Dendritic cell treated with granulocyte-macrophage colony-stimulating factor and Interleukin-4, amounts not matched to agents 40 ng/mL and 50 ng/mL, for 4 days (primary cell): ENCODE measurements around the gene CEP162.

Experiments
- H3K27ac Mint-ChIP-seq: one replicate; pipeline ENCODE4 v1.8.0; 2022; ENCODE audit warnings: mild to moderate bottlenecking, mixed read lengths
- H3K27me3 Mint-ChIP-seq: one replicate; pipeline ENCODE4 v1.8.0; 2022; ENCODE audit warnings: mild to moderate bottlenecking, mixed read lengths
- H3K36me3 Mint-ChIP-seq: one replicate; pipeline ENCODE4 v1.8.0; 2022; ENCODE audit warnings: low read depth, mixed read lengths
- H3K4me1 Mint-ChIP-seq: one replicate; pipeline ENCODE4 v1.8.0; 2022; ENCODE audit warnings: low read depth, mixed read lengths
- H3K4me3 Mint-ChIP-seq: one replicate; pipeline ENCODE4 v1.8.0; 2022; ENCODE audit warnings: mild to moderate bottlenecking, moderate library complexity, mixed read lengths
- H3K9me3 Mint-ChIP-seq: one replicate; pipeline ENCODE4 v1.8.0; 2022; ENCODE audit warnings: mixed read lengths
- intact Hi-C: fragments of 100-400 bp; cut with micrococcal nuclease; formaldehyde crosslinking; loops from one replicate; pipeline ENCODE4 v1.15.0; 2022

The CEP162 gene

GRCh38 chr6:84081222-84081621 is 146.2 kb downstream of the CEP162 start:
- no peak overlapping the region for H3K27ac Mint-ChIP-seq
- no peaks in the 10 kb centered on the region for H3K9me3 Mint-ChIP-seq
- H3K4me3 Mint-ChIP-seq: no peak overlapping the region

GRCh38 chr6:84078335-84078734 is 149.1 kb downstream of the CEP162 start:
- intact Hi-C loops: no loop called here
- Mint-ChIP-seq H3K27me3 (peaks cover 2% of the 10 kb centered on the region), H3K27ac (no peak overlapping the region), H3K4me1 (no peaks in the 10 kb centered on the region), H3K9me3 (peaks cover 2% of the 10 kb centered on the region), H3K4me3 (no peak overlapping the region), H3K36me3 (no peaks in the 10 kb centered on the region)

More at GRCh38 chr6:84081222-84081621, 146.2 kb downstream of the CEP162 start:
- Mint-ChIP-seq H3K4me1 (no peaks in the 10 kb centered on the region), H3K36me3 (no peaks in the 10 kb centered on the region), H3K27me3 (peaks cover 2% of the 10 kb centered on the region)
- intact Hi-C loops: no loop called here

GRCh38 chr6:84077645-84078044 is 149.8 kb downstream of the CEP162 start:
- Mint-ChIP-seq H3K27ac (no peak overlapping the region), H3K4me1 (no peaks in the 10 kb centered on the region), H3K9me3 (peaks cover 9% of the 10 kb centered on the region), H3K36me3 (no peaks in the 10 kb centered on the region), H3K27me3 (no peaks in the 10 kb centered on the region), H3K4me3 (no peak overlapping the region)
- intact Hi-C loops: no loop called here

- no peaks in the 10 kb centered on the region for H3K36me3 Mint-ChIP-seq
- H3K27ac Mint-ChIP-seq: no peak overlapping the region
- intact Hi-C loops: no loop called here
- no peaks in the 10 kb centered on the region for H3K27me3 Mint-ChIP-seq
- H3K4me1 Mint-ChIP-seq: no peaks in the 10 kb centered on the region
- no peak overlapping the region for H3K4me3 Mint-ChIP-seq
- H3K9me3 Mint-ChIP-seq: peaks cover 34% of the 10 kb centered on the region
Measured at GRCh38 chr6:84074988-84075781, 152.3 kb downstream of the CEP162 start.
